GM18508 (cell line): ENCODE measurements around the gene KIF14.
"Not testable (repeated sequence)": the region's sequence is repeated elsewhere in the genome, so short reads cannot be mapped to it uniquely, and the experiment has no call there.

ENCODE experiments used
- ATAC-seq: cut with Tn5 transposase; IDR thresholded peaks from one replicate; pipeline ENCODE4 v1.9.1; 2021; ENCODE audit warnings: moderate number of reproducible peaks; ENCODE audit not compliant: insufficient read depth, unreplicated experiment

The KIF14 gene

GRCh38 chr1:200636681-200637080 is 16.1 kb upstream of the KIF14 start:
- ATAC-seq, result no peak

GRCh38 chr1:200634261-200635122 is 13.9 kb upstream of the KIF14 start:
- no peak for ATAC-seq

GRCh38 chr1:200631375-200631774 is 10.8 kb upstream of the KIF14 start:
- ATAC-seq, result no peak

- ATAC-seq, result not testable (repeated sequence)
These were observed 10.0 kb upstream of the KIF14 start for GRCh38 chr1:200630515-200630899.

DNA sequence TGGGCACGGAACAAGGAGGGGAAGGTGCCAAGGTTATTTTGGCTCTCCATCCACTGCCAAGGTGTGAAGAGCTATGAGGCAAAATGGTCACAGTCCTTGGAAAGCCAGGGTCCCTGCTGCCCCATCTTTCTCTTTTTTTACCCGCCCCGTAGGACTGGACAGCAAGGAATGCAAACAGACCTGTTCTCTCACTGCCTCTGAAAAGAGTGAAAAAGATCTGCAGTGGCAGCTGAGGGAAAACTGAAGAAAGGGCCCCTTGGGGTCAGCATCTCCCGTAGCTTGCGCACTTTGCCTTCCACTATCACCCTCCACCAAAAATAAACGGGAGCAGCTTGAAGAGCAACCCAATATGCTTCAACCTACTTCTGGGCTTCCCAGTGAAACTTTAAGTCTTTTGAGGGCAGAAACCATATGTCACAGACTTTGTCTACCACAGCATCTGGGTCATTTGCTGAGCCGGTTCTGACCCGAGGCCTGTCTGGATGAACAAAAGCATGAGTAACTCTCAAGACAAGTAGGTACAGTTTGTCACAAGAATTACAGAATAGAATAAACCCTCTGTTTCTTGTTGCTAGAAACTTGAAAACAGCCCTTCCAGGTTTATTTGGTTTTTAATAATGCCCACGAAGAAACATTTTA is 9.4 kb upstream of the KIF14 start:
- ATAC-seq, result no peak

DNA sequence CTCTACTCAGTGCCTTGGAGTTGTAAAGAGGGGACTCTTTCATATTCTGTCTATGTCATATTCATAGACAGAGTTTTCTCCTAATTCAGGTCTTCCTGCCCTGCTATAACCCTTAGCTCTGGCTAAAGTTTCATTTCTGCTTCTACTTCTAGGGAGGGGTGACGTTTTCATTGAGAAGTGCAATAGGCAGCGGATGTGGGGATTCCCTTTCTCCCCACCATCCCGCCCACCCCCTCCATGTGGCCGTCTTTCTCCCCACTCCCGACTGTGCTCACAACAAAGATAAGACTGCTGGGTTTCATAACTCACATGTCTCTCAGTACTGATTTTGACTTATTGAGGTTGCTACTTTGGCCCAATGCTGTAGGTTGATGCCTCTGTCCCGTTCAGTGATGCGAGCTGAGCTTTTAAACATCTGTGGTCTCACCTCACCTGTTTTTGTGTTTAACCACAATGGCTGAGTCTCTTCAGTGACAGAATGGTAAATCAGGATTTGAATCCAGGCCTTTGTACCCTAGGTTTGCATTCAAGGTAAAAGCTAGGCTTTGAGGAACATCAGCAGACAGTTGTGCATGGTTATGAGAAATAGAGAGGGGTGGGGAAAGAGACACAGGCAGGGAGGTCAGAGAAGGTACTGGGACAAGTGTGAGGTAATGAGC is 7.8 kb upstream of the KIF14 start:
- peak; percentile 47 for ATAC-seq

GRCh38 chr1:200627575-200628222 is 7.1 kb upstream of the KIF14 start:
- no peak for ATAC-seq

- no peak for ATAC-seq
These were observed 6.4 kb upstream of the KIF14 start for GRCh38 chr1:200626853-200627534.

DNA sequence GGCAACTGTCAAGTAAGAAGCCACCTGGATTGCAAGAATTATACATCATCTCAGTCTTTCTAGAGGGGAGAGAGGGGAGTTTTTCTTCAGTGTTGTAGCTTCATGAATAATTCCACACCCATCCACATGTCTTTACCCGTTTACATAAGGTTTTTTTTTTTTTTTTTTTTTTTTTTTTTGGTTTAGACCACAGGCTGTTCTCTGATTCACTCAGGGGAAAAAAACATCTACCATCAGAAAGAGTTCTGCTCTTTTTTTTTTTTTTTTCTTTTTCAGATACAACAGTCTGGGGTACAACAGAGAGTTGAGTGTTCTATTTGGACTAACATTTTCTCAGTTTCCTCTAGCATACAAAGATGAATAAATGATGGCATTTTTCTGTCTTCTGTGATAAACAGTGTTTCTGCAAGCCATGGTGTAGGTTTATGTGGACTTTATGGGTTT is 4.9 kb upstream of the KIF14 start:
- ATAC-seq, result no peak

- no peak for ATAC-seq
These were observed 4.3 kb upstream of the KIF14 start for GRCh38 chr1:200624679-200625335.

DNA sequence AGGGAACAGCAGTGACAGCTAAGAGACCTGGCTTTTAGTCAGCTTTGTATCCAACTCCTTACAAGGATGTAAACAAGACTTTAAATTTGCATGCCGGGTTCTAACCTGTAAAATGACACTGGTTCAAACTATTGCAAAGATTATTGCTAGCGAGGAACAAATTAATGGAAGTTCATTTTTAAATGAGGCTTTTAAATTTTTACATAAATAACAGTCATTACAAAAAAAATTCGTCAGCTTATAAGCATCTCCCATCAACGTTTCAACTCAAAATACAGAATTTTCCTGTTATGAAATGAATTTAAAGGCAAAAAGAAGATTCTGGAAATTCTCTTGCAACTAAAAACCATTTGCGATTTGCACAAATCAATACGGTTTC is 668 bp downstream of the KIF14 start:
- ATAC-seq, result no peak

GRCh38 chr1:200610846-200611245 is 9.7 kb downstream of the KIF14 start:
- no peak for ATAC-seq

GRCh38 chr1:200602632-200603031 is 17.9 kb downstream of the KIF14 start:
- no peak for ATAC-seq

DNA sequence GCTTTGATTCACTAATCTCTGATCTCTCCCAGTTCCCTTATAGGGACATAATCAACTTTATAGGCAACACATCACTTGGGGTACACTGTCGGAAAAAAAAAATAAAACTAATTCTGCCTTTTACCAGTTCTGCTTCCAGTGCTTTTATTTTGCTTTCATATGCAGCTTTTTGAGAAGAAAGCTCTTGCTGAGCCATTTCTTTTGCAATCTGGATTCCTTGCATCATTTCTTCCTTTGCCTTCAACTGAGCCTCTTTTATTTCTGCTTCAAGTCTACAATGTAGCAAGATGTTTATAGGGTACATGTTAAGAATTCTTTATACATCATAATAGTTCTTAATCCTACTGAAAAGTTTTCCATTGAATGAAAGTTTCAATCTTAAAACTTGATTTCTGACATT is 30.6 kb downstream of the KIF14 start:
- ATAC-seq, result no peak

DNA sequence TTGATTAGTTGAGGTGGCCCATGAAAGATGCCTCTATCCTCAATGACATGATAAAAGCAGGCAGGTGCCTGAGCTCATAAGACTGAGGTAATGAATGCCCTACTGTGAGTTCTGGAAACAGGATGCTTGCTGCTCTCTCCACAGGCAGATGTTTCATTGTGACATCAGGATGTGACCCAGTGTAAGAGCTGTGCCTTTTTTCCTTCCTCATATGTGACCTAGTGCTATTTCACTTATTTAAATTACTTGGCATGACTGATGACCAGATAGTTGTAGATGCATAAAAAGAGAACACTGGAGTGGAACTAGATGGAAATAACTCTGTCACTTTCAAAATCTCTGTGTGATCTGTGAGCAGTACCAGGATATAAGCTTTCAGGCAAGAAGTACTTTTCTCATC is 31.9 kb downstream of the KIF14 start:
- ATAC-seq, result no peak

GRCh38 chr1:200564319-200564718 is 56.2 kb downstream of the KIF14 start:
- no peak for ATAC-seq

DNA sequence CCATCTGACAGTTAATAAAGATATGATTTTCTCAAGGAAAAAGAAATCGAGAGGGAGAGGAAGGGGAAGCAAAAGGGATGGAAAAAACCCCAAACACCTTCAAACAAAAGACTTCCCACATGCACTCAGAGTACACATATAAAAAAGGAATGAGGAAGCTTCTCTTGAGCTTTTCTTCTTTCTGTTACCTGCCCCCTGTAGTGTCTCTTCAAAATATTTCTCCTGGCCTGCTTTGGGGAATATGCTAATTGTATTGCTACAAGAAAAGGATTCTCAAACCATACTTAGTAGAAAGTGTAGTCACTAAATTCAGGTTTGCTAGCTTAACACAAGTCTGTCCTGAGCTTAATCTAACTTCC is 58.7 kb downstream of the KIF14 start:
- ATAC-seq, result no peak

- ATAC-seq, result no peak
These were observed 61.6 kb downstream of the KIF14 start for GRCh38 chr1:200558866-200559459.

DNA sequence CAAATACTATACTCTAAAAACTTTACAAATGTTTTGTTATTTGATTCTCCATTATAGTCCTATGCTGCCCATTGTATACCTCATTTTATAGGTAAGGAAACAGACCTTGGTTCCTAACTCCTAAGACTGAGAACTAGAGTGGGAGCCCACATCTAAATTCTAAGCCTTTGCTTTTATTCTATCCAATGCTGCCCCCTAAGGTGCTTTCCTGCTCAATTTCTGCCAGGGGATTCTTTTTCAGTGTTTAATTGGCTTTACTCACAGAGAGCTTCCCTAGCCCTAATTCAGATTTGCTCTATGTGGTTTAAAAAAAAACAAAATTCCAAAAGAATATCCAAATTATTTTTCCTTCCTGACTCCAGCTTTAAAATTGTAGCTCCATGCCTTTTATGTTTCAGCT is 64.5 kb downstream of the KIF14 start:
- no peak for ATAC-seq
